ENCODE data around the gene PAPPA2. TPM values are rescaled to one million over a fixed set of nuclear protein-coding genes. Genes with fewer than 3 reads are reported as not detected.

Gene PAPPA2
- total RNA-seq, 1 experiment from 2014 or later, result 0.03 TPM

GRCh38 chr1:176735201-176735600 lies 272.2 kb downstream of the PAPPA2 start:
- H3K9me3 ChIP-seq (ENCODE audit: control insufficient read depth, insufficient read depth, low read depth, low read length), result no peaks in the 10 kb centered on the region
- intact Hi-C loops (cut with micrococcal nuclease; ENCODE audit: unreplicated experiment), result no loop called here
- in situ Hi-C loops (cut with HindIII; ENCODE audit: low pct_unique_long_range_greater_than_20kb, low sequenced_read_pairs), result no loop called here
- no peak overlapping the region for H3K4me3 ChIP-seq (ENCODE audit: low read depth in 2 of 2, low read length in 2 of 2)
- peaks cover 3% of the 10 kb centered on the region; the same call in 1 of the 2 replicates for H3K27me3 ChIP-seq (ENCODE audit: control insufficient read depth, insufficient read depth, low read length)
- ChIA-PET CTCF (no interaction called here), POLR2A (no interaction called here)
- no peak overlapping the region for H3K27ac ChIP-seq (ENCODE audit: low read length)
- ATAC-seq (no peak), DNase-seq (ENCODE audit: low read depth, low spot score) (no peak)
- no peaks in the 10 kb centered on the region for H3K36me3 ChIP-seq (ENCODE audit: control insufficient read depth, insufficient read depth, low read length)
- no peak for TF ChIP-seq SIN3A (IDR thresholded peaks at IDR 0.05; ENCODE audit: borderline replicate concordance, insufficient read depth, low read depth, low read length)
- no peak for TF ChIP-seq REST (IDR thresholded peaks at IDR 0.05; ENCODE audit: insufficient read depth in 1 of 2, low read depth in 2 of 2, low read length in 1 of 2)
- no peak for TF ChIP-seq TCF7L2 (IDR thresholded peaks at IDR 0.05; ENCODE audit: low read depth, low read length)
- TF ChIP-seq CTCF (IDR thresholded peaks at IDR 0.05), result no peak
- TF ChIP-seq POLR2AphosphoS5 (IDR thresholded peaks at IDR 0.05; ENCODE audit: low read depth, low read length), result no peak
- H3K4me1 ChIP-seq (ENCODE audit: control insufficient read depth, insufficient read depth, low read length), result no peaks in the 10 kb centered on the region
- BruUV-seq (replicated peaks), result no TSS peak

- Histone ChIP-seq H3K27ac (ENCODE audit: low read length) (no peak overlapping the region), H3K36me3 (ENCODE audit: control insufficient read depth, insufficient read depth, low read length) (no peaks in the 10 kb centered on the region), H3K9me3 (ENCODE audit: control insufficient read depth, insufficient read depth, low read depth, low read length) (no peaks in the 10 kb centered on the region), H3K4me1 (ENCODE audit: control insufficient read depth, insufficient read depth, low read length) (no peaks in the 10 kb centered on the region), H3K27me3 (ENCODE audit: control insufficient read depth, insufficient read depth, low read length) (peaks cover 3% of the 10 kb centered on the region; the same call in 1 of the 2 replicates), H3K4me3 (ENCODE audit: low read depth in 2 of 2, low read length in 2 of 2) (no peak overlapping the region)
- no TSS peak for BruUV-seq (replicated peaks)
- TF ChIP-seq TCF7L2 (IDR thresholded peaks at IDR 0.05; ENCODE audit: low read depth, low read length) (no peak), CTCF (IDR thresholded peaks at IDR 0.05) (no peak)
- in situ Hi-C loops (cut with HindIII; ENCODE audit: low pct_unique_long_range_greater_than_20kb, low sequenced_read_pairs), result no loop called here
- POLR2A ChIA-PET, result no interaction called here
- CTCF ChIA-PET, result no interaction called here
- intact Hi-C loops (cut with micrococcal nuclease; ENCODE audit: unreplicated experiment), result no loop called here
- DNase-seq (ENCODE audit: low read depth, low spot score), result no peak
- ATAC-seq, result no peak
These were observed 273.0 kb downstream of the PAPPA2 start for GRCh38 chr1:176736015-176736414.

- DNase-seq (ENCODE audit: low read depth, low spot score) (no peak), ATAC-seq (no peak)
- Histone ChIP-seq H3K4me3 (ENCODE audit: low read depth in 2 of 2, low read length in 2 of 2) (no peak overlapping the region), H3K36me3 (ENCODE audit: control insufficient read depth, insufficient read depth, low read length) (no peaks in the 10 kb centered on the region), H3K27ac (ENCODE audit: low read length) (no peak overlapping the region), H3K9me3 (ENCODE audit: control insufficient read depth, insufficient read depth, low read depth, low read length) (no peaks in the 10 kb centered on the region), H3K27me3 (ENCODE audit: control insufficient read depth, insufficient read depth, low read length) (peaks cover 3% of the 10 kb centered on the region; the same call in 1 of the 2 replicates), H3K4me1 (ENCODE audit: control insufficient read depth, insufficient read depth, low read length) (no peaks in the 10 kb centered on the region)
- intact Hi-C loops (cut with micrococcal nuclease; ENCODE audit: unreplicated experiment), result no loop called here
- BruUV-seq (replicated peaks), result no TSS peak
- ChIA-PET CTCF (no interaction called here), POLR2A (no interaction called here)
- in situ Hi-C loops (cut with HindIII; ENCODE audit: low pct_unique_long_range_greater_than_20kb, low sequenced_read_pairs), result no loop called here
- no peak for TF ChIP-seq SIN3A (IDR thresholded peaks at IDR 0.05; ENCODE audit: borderline replicate concordance, insufficient read depth, low read depth, low read length)
- TF ChIP-seq REST (IDR thresholded peaks at IDR 0.05; ENCODE audit: insufficient read depth in 1 of 2, low read depth in 2 of 2, low read length in 1 of 2), result no peak
- no peak for TF ChIP-seq TCF7L2 (IDR thresholded peaks at IDR 0.05; ENCODE audit: low read depth, low read length)
- no peak for TF ChIP-seq CTCF (IDR thresholded peaks at IDR 0.05)
- no peak for TF ChIP-seq POLR2AphosphoS5 (IDR thresholded peaks at IDR 0.05; ENCODE audit: low read depth, low read length)
These were observed 278.2 kb downstream of the PAPPA2 start for GRCh38 chr1:176741181-176741580.
